ENCODE data around the gene BEND7. TPM values are rescaled to one million over a fixed set of nuclear protein-coding genes. Genes with fewer than 3 reads are reported as not detected.

Gene BEND7
- total and polyA plus RNA-seq, 9 of the 15 experiments (the other 6 are each of a cell fraction or from before 2014, with no cell fraction given), result 1.3 to 11.4 (median 5.2) TPM

DNA sequence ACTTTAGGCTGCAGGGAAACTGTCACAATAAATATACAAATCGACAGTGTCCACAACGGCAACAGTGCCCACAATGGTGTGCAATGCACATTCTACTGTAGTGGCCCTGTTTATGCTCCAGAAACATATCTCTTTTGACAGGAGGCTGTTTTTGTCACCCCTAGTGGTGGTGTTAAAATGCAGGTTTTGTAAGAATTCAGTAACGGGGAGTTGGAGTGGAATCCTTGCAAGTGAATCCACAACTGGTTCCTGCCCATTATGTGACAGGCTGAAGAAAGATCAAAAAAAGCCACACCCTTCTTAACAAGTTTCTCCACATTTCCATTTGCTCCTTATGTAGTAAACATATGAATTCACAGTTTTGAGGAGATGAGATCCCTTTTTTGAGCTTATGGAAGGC, 58.5 kb downstream of the BEND7 start:
- no peak overlapping the region for H2AFZ ChIP-seq (ENCODE audit: low read depth, low read length)
- no peaks in the 10 kb centered on the region for H3K9me1 ChIP-seq (ENCODE audit: control insufficient read depth, insufficient read depth, low read length)
- H3K36me3 ChIP-seq (ENCODE audit: control insufficient read depth, insufficient read depth, low read length), result no peaks in the 10 kb centered on the region
- H3K27me3 ChIP-seq (ENCODE audit: control insufficient read depth in 2 of 2, insufficient read depth in 2 of 2, low read length in 2 of 2), result peaks cover 0 to 23% of the 10 kb centered on the region in 2 experiments; a peak in 1 of 5 replicates
- ATAC-seq (peak; percentile 53), FAIRE-seq (peak; percentile 65), DNase-seq (ENCODE audit: extremely low read depth in 1 of 4, low spot score in 3 of 4) (peak in 1 of 4 experiments; percentile 14)
- no TSS peak for BruUV-seq (replicated peaks)
- intact Hi-C loops (cut with micrococcal nuclease) (no loop called here), in situ Hi-C loops (cut with MboI) (no loop called here)
- no peak overlapping the region for H3K4me3 ChIP-seq
- no peak overlapping the region for H3K27ac ChIP-seq (ENCODE audit: extremely low read depth, low read depth, low read length)
- WGBS (ENCODE audit: insufficient coverage, low coverage, missing lambda C conversion rate), result 15% methylated on average over 3 of the region's 3 CpGs
- ChIA-PET CTCF (ENCODE audit: low intra/inter-chr PET ratio) (no interaction called here), POLR2A (interaction anchor here (0.6 to 0.7 kb wide), 2 partner anchors 53 to 347 kb away, joined by 3 to 4 read pairs; no protein-coding TSS in a partner anchor)
- H3K4me2 ChIP-seq (ENCODE audit: insufficient read depth, low read length), result no peak overlapping the region
- peaks cover 5% of the 10 kb centered on the region for H3K9me3 ChIP-seq (replicated peaks; ENCODE audit: control insufficient read depth, insufficient read depth, low read depth, low read length)
- H3K4me1 ChIP-seq (replicated peaks in 1 of 2; ENCODE audit: control insufficient read depth in 2 of 2, insufficient read depth in 2 of 2, low read length in 2 of 2), result no peaks in the 10 kb centered on the region
- H3K9ac ChIP-seq (ENCODE audit: insufficient read depth in 1 of 2, low read depth in 2 of 2, low read length in 2 of 2), result no peak overlapping the region
- no peaks in the 10 kb centered on the region for H3K79me2 ChIP-seq (ENCODE audit: control insufficient read depth, insufficient read depth, low read length)
- H4K20me1 ChIP-seq (replicated peaks; ENCODE audit: control insufficient read depth, insufficient read depth, low read length), result no peaks in the 10 kb centered on the region
- TF ChIP-seq, protein P1, sequence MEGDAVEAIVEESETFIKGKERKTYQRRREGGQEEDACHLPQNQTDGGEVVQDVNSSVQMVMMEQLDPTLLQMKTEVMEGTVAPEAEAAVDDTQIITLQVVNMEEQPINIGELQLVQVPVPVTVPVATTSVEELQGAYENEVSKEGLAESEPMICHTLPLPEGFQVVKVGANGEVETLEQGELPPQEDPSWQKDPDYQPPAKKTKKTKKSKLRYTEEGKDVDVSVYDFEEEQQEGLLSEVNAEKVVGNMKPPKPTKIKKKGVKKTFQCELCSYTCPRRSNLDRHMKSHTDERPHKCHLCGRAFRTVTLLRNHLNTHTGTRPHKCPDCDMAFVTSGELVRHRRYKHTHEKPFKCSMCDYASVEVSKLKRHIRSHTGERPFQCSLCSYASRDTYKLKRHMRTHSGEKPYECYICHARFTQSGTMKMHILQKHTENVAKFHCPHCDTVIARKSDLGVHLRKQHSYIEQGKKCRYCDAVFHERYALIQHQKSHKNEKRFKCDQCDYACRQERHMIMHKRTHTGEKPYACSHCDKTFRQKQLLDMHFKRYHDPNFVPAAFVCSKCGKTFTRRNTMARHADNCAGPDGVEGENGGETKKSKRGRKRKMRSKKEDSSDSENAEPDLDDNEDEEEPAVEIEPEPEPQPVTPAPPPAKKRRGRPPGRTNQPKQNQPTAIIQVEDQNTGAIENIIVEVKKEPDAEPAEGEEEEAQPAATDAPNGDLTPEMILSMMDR (IDR thresholded peaks at IDR 0.05 in 2 of 3, conservative IDR thresholded peaks at IDR 0.05 in 1 of 3; ENCODE audit: insufficient read depth in 2 of 3, low read depth in 1 of 3, low read length in 3 of 3), result peak; percentile 21 to 44 (median 35); a peak in 2 of 6 replicates
- TF ChIP-seq POLR3G (IDR thresholded peaks at IDR 0.05; ENCODE audit: extremely low read depth, insufficient read length, insufficient replicate concordance) (no peak), HDAC8 (tag; IDR thresholded peaks at IDR 0.05) (no peak), ELF1 (tag; IDR thresholded peaks at IDR 0.05) (no peak), SIN3B (IDR thresholded peaks at IDR 0.05; ENCODE audit: low read depth) (no peak)
- TF ChIP-seq, protein P2, sequence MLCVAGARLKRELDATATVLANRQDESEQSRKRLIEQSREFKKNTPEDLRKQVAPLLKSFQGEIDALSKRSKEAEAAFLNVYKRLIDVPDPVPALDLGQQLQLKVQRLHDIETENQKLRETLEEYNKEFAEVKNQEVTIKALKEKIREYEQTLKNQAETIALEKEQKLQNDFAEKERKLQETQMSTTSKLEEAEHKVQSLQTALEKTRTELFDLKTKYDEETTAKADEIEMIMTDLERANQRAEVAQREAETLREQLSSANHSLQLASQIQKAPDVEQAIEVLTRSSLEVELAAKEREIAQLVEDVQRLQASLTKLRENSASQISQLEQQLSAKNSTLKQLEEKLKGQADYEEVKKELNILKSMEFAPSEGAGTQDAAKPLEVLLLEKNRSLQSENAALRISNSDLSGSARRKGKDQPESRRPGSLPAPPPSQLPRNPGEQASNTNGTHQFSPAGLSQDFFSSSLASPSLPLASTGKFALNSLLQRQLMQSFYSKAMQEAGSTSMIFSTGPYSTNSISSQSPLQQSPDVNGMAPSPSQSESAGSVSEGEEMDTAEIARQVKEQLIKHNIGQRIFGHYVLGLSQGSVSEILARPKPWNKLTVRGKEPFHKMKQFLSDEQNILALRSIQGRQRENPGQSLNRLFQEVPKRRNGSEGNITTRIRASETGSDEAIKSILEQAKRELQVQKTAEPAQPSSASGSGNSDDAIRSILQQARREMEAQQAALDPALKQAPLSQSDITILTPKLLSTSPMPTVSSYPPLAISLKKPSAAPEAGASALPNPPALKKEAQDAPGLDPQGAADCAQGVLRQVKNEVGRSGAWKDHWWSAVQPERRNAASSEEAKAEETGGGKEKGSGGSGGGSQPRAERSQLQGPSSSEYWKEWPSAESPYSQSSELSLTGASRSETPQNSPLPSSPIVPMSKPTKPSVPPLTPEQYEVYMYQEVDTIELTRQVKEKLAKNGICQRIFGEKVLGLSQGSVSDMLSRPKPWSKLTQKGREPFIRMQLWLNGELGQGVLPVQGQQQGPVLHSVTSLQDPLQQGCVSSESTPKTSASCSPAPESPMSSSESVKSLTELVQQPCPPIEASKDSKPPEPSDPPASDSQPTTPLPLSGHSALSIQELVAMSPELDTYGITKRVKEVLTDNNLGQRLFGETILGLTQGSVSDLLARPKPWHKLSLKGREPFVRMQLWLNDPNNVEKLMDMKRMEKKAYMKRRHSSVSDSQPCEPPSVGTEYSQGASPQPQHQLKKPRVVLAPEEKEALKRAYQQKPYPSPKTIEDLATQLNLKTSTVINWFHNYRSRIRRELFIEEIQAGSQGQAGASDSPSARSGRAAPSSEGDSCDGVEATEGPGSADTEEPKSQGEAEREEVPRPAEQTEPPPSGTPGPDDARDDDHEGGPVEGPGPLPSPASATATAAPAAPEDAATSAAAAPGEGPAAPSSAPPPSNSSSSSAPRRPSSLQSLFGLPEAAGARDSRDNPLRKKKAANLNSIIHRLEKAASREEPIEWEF (CRISPR knock-in tag; IDR thresholded peaks at IDR 0.05), result no peak

Data from K562 (cell line).